Cardiac fibroblast (primary cell): Measurements from ENCODE around the gene PRKCH.
A peak's percentile ranks its signal among the peaks of the same experiment; 100 is the strongest.

Experiments
- DNase-seq, 2 donors: peaks; one replicate each; pipeline versions ENCODE4 v3.0.0 to v3.0.0-alpha.2; 2010; ENCODE audit warnings: low read depth in 2 of 2
- H3K4me3 ChIP-seq, 2 donors: replicated peaks in 1 of 2; 1 replicate in 1 of 2; 2 replicates in 1 of 2; pipeline ENCODE4 v1.5.1; 2011; ENCODE audit warnings: low read depth in 2 of 2, low read length in 2 of 2, mild to moderate bottlenecking in 2 of 2, moderate library complexity in 1 of 2
- CTCF ChIP-seq: IDR thresholded peaks from one replicate; pipeline ENCODE4 v1.5.1; 2011; ENCODE audit warnings: low read depth, mild to moderate bottlenecking, low read length, inconsistent platforms

PRKCH gene

GRCh38 chr14:61320806-61321384, 484 bp upstream of the PRKCH start:
- peak overlapping the region; percentile 58 to 67 for H3K4me3 ChIP-seq
- no peak for DNase-seq
- TF ChIP-seq CTCF = no peak

GRCh38 chr14:61322011-61322798, 826 bp downstream of the PRKCH start:
- TF ChIP-seq CTCF = no peak
- DNase-seq = no peak
- H3K4me3 ChIP-seq = peak overlapping the region; percentile 58 to 67

GRCh38 chr14:61322799-61323290, 1.5 kb downstream of the PRKCH start:
- peak overlapping the region; percentile 58 to 67 for H3K4me3 ChIP-seq
- no peak for TF ChIP-seq CTCF

GRCh38 chr14:61323970-61324369, 2.6 kb downstream of the PRKCH start:
- no peak overlapping the region for H3K4me3 ChIP-seq
- DNase-seq = no peak
- no peak for TF ChIP-seq CTCF

More at GRCh38 chr14:61322799-61323290, 1.5 kb downstream of the PRKCH start:
- peak; percentile 14 to 58 for DNase-seq

GRCh38 chr14:61325166-61325565, 3.8 kb downstream of the PRKCH start:
- no peak for TF ChIP-seq CTCF
- DNase-seq = no peak
- no peak overlapping the region for H3K4me3 ChIP-seq

GRCh38 chr14:61326146-61326545, 4.8 kb downstream of the PRKCH start:
- TF ChIP-seq CTCF = no peak
- no peak overlapping the region for H3K4me3 ChIP-seq
- DNase-seq = no peak
